DND-41 (cell line): ENCODE measurements around the gene KIAA1328.

Experiments
- ATAC-seq: fragments of 200-7000 bp; cut with Tn5 transposase; 3 replicates; pipeline ENCODE4 v1.9.1; 2021; ENCODE audit warnings: low read depth; ENCODE audit not compliant: insufficient read depth
- DNase-seq: peaks from one replicate; pipeline ENCODE4 v3.0.0-alpha.2; 2020
- H2AFZ ChIP-seq: 2 replicates; pipeline ENCODE4 v1.6.0; 2012; ENCODE audit warnings: low read depth, low read length
- H3K27ac ChIP-seq: 2 replicates; pipeline ENCODE4 v1.5.1; 2012; ENCODE audit warnings: low read length, inconsistent platforms
- H3K27me3 ChIP-seq: fragments of 200-600 bp; sonication (generic); 2 replicates; pipeline ENCODE4 v1.6.0; 2012; ENCODE audit warnings: low read length, mild to moderate bottlenecking, inconsistent platforms; ENCODE audit not compliant: insufficient read depth, poor library complexity
- H3K36me3 ChIP-seq: 2 replicates; pipeline ENCODE4 v1.5.1; 2012; ENCODE audit warnings: low read length, inconsistent platforms; ENCODE audit not compliant: insufficient read depth
- H3K4me1 ChIP-seq: 2 replicates; pipeline ENCODE4 v1.5.1; 2012; ENCODE audit warnings: mild to moderate bottlenecking, low read length; ENCODE audit not compliant: insufficient read depth
- H3K4me2 ChIP-seq: 2 replicates; pipeline ENCODE4 v1.6.0; 2012; ENCODE audit warnings: mild to moderate bottlenecking, moderate library complexity, low read length, inconsistent platforms; ENCODE audit not compliant: insufficient read depth
- H3K4me3 ChIP-seq, 2 experiments: fragments of 200-600 bp in 1 of 2; shearing (Covaris generic) in 1 of 2; 2 replicates each; pipeline ENCODE4 v1.5.1; 2012 to 2016; ENCODE audit warnings: inconsistent platforms in 2 of 2, low read length in 2 of 2, mild to moderate bottlenecking in 2 of 2, low read depth in 1 of 2, moderate library complexity in 1 of 2
- H3K79me2 ChIP-seq: 2 replicates; pipeline ENCODE4 v1.6.0; 2012; ENCODE audit warnings: low read length, inconsistent platforms; ENCODE audit not compliant: insufficient read depth
- H3K9ac ChIP-seq: 2 replicates; pipeline ENCODE4 v1.6.0; 2012; ENCODE audit warnings: low read depth, mild to moderate bottlenecking, inconsistent platforms, low read length, moderate library complexity
- H3K9me3 ChIP-seq: 2 replicates; pipeline ENCODE4 v1.5.1; 2012; ENCODE audit warnings: low read length, moderate library complexity, mild to moderate bottlenecking, inconsistent platforms; ENCODE audit not compliant: insufficient read depth, severe bottlenecking
- H4K20me1 ChIP-seq: 2 replicates; pipeline ENCODE4 v1.6.0; 2012; ENCODE audit warnings: low read length; ENCODE audit not compliant: insufficient read depth
- CTCF ChIP-seq: IDR thresholded peaks from 2 replicates; pipeline ENCODE4 v1.5.1; 2012; ENCODE audit warnings: borderline replicate concordance, low read length, moderate library complexity, mild to moderate bottlenecking; ENCODE audit not compliant: poor library complexity, severe bottlenecking; ENCODE audit errors: extremely low read depth
- EZH2 ChIP-seq: IDR thresholded peaks from 3 replicates; pipeline ENCODE4 v1.6.1; 2012; ENCODE audit warnings: borderline replicate concordance, low read depth, mild to moderate bottlenecking, moderate library complexity, low read length, inconsistent platforms; ENCODE audit not compliant: severe bottlenecking

Gene KIAA1328

DNA sequence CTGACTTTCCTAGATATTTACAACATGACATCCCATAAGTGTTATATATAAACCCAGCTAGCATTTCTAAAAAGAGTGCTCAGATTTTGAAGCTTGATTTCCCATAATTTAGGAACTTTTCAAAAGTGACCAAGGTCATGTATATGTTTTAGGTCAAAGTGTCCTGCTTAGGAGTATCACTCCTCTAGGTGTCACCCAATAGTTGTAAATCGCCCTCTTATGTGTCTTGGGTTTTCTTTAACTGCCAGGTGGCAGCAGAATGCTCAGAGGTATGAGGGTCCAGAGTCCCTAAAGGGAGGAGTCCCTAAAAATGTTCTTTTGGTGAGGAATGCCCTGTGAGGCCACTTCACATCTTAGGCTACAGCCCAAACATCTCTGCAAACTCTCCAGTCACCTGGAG, 378.4 kb downstream of the KIAA1328 start:
- H3K9me3 ChIP-seq, result peaks cover 3% of the 10 kb centered on the region
- no peaks in the 10 kb centered on the region for H3K36me3 ChIP-seq
- H3K9ac ChIP-seq, result no peak overlapping the region
- ATAC-seq, result no peak
- H3K27me3 ChIP-seq, result no peaks in the 10 kb centered on the region
- H4K20me1 ChIP-seq, result no peaks in the 10 kb centered on the region
- H3K79me2 ChIP-seq, result no peaks in the 10 kb centered on the region
- H3K4me1 ChIP-seq, result no peaks in the 10 kb centered on the region
- no peak overlapping the region for H3K4me2 ChIP-seq
- DNase-seq, result no peak
- TF ChIP-seq CTCF (no peak), EZH2 (no peak)
- H3K4me3 ChIP-seq, result no peak overlapping the region
- no peak overlapping the region for H3K27ac ChIP-seq
- no peak overlapping the region for H2AFZ ChIP-seq

DNA sequence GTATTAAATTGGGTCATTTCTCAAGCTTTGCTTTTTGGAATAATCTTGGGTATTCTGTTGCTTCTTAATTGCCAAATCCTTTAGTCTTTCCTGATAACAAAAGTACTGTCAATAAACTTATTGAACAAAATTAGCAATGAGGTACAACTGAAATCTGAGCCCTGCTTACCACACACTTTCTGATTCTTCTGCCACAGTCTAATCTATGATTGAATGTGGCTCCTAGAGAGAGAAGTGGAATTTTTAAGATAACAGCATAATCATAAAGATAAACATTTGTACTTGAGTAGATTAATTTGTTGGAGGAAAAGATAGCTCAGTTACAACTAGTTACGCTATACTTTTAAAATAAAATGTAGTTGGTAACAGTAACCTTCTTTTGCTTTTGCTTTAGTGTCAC, 381.9 kb downstream of the KIAA1328 start:
- no peaks in the 10 kb centered on the region for H3K79me2 ChIP-seq
- ATAC-seq, result no peak

GRCh38 chr18:37218022-37218590, 389.2 kb downstream of the KIAA1328 start:
- H3K27me3 ChIP-seq, result no peaks in the 10 kb centered on the region
- H2AFZ ChIP-seq, result no peak overlapping the region
- H3K4me2 ChIP-seq, result no peak overlapping the region
- no peaks in the 10 kb centered on the region for H3K9me3 ChIP-seq
- no peaks in the 10 kb centered on the region for H4K20me1 ChIP-seq
- H3K27ac ChIP-seq, result no peak overlapping the region
- no peaks in the 10 kb centered on the region for H3K4me1 ChIP-seq
- no peaks in the 10 kb centered on the region for H3K36me3 ChIP-seq
- no peaks in the 10 kb centered on the region for H3K79me2 ChIP-seq
- H3K4me3 ChIP-seq, result no peak overlapping the region
- ATAC-seq (no peak), DNase-seq (no peak)
- TF ChIP-seq EZH2, result no peak
- no peak for TF ChIP-seq CTCF
- no peak overlapping the region for H3K9ac ChIP-seq

More for the DNA sequence above, 381.9 kb downstream of the KIAA1328 start:
- H3K4me3 ChIP-seq, result no peak overlapping the region
- no peak for DNase-seq
- no peak overlapping the region for H3K27ac ChIP-seq
- H3K9ac ChIP-seq, result no peak overlapping the region
- TF ChIP-seq EZH2 (no peak), CTCF (no peak)
- no peaks in the 10 kb centered on the region for H3K9me3 ChIP-seq
- H4K20me1 ChIP-seq, result no peaks in the 10 kb centered on the region
- H2AFZ ChIP-seq, result no peak overlapping the region
- no peaks in the 10 kb centered on the region for H3K4me1 ChIP-seq
- no peak overlapping the region for H3K4me2 ChIP-seq
- H3K27me3 ChIP-seq, result no peaks in the 10 kb centered on the region
- H3K36me3 ChIP-seq, result no peaks in the 10 kb centered on the region

DNA sequence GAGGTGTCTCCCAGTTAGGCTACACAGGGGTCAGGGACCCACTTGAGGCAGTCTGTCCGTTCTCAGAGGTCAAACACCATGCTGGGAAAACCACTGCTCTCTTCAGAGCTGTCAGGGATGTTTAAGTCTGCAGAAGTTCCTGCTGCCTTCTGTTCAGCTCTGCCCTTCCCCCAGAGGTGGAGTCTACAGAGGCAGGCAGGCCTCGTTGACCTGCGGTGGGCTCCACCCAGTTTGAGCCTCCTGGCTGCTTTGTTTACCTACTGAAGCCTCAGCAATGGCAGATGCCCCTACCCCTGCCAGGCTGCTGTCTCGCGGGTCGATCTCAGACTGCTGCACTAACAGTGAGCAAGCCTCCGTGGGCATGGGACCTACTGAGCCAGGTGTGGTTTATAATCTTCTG, 390.3 kb downstream of the KIAA1328 start:
- H3K4me3 ChIP-seq, result no peak overlapping the region
- H3K27ac ChIP-seq, result no peak overlapping the region
- H3K4me1 ChIP-seq, result no peaks in the 10 kb centered on the region
- no peaks in the 10 kb centered on the region for H3K9me3 ChIP-seq
- H3K36me3 ChIP-seq, result no peaks in the 10 kb centered on the region
- DNase-seq, result no peak
- TF ChIP-seq EZH2 (no peak), CTCF (no peak)
- H3K27me3 ChIP-seq, result no peaks in the 10 kb centered on the region
- H3K79me2 ChIP-seq, result no peaks in the 10 kb centered on the region
- H4K20me1 ChIP-seq, result no peaks in the 10 kb centered on the region
- no peak overlapping the region for H3K9ac ChIP-seq
- ATAC-seq, result no peak
- H2AFZ ChIP-seq, result no peak overlapping the region
- H3K4me2 ChIP-seq, result no peak overlapping the region
